ENCODE data around the gene KAZALD1.
A peak's percentile ranks its signal among the peaks of the same experiment; 100 is the strongest.

KAZALD1 gene

GRCh38 chr10:101044117-101044516 is 17.7 kb upstream of the KAZALD1 start:
- DNase-seq = no peak
- in situ Hi-C loops (cut with MboI; ENCODE audit: low pct_unique_long_range_greater_than_20kb, low sequenced_read_pairs) = no loop called here

- in situ Hi-C loops (cut with MboI; ENCODE audit: low pct_unique_long_range_greater_than_20kb, low sequenced_read_pairs) = no loop called here
- no peak for DNase-seq
Measured at GRCh38 chr10:101046332-101047238, 15.2 kb upstream of the KAZALD1 start.

- in situ Hi-C loops (cut with MboI; ENCODE audit: low pct_unique_long_range_greater_than_20kb, low sequenced_read_pairs) = no loop called here
- no peak for DNase-seq
Measured at GRCh38 chr10:101047268-101047667, 14.5 kb upstream of the KAZALD1 start.

GRCh38 chr10:101047961-101048892 is 13.6 kb upstream of the KAZALD1 start:
- in situ Hi-C loops (cut with MboI; ENCODE audit: low pct_unique_long_range_greater_than_20kb, low sequenced_read_pairs) = no loop called here

DNA sequence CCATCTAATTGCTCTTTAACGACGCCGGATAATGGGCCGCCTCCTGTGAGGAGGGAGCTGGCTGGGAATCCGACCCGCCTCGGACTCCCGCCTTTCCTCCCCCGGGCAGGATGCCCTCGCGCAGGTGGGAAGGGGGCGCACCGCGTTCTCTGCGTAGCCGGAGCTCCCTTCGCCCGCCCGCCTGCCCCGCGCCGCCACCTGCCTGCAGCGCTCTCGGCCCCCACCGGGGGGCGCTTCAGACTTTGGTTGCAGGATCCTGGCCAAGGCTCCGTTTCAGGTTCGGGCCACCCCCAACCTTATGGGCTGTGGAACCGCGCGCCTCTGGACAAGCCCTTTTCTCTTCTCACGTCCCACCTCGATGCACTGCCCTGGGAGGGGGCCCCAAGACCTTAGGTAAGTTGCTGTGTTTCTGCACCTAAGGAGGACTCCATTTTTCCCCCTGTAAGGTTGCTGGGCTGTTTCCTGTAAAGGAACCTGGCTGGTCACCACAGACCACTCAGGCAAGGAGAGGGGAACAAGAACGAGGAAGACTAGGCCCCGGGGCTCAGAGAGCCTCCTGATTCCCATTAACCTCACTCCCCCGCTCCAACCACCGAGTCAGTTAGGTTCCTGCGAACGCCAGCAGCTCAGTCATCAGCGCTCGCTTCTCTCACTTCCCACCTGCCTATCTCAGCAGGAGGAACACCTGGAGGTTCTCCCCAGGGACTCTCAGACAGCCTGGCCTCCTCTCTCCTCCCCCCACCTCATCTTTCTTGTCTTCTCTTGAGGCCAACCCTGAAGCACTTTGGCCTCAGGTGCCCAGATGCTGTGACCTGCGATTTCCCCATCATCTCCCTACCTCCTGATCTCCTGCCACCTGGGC is 11.3 kb upstream of the KAZALD1 start:
- in situ Hi-C loops (cut with MboI; ENCODE audit: low pct_unique_long_range_greater_than_20kb, low sequenced_read_pairs) = no loop called here
- peak; percentile 76 for DNase-seq

More at GRCh38 chr10:101047961-101048892, 13.6 kb upstream of the KAZALD1 start:
- DNase-seq = no peak

GRCh38 chr10:101052285-101052684 is 9.5 kb upstream of the KAZALD1 start:
- in situ Hi-C loops (cut with MboI; ENCODE audit: low pct_unique_long_range_greater_than_20kb, low sequenced_read_pairs) = no loop called here
- DNase-seq = no peak

DNA sequence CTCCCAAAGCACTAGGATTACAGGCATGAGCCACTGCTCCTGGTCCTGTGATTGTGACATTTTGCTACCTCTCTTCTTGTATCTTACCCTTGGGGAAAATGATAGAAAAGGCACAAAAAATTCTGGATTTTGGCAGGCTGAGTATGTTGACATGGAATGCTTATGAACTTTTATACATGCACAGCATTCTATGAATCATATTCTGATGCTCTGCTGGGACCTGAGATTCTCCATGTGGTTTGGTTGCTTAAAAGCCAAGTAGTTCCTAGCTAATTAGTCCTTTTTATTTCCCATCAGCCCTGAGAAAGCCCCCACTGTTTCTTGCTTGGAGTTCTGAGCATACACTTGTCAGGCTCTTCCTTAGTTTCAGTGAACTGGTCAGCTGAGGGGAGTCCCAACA is 8.3 kb upstream of the KAZALD1 start:
- DNase-seq = no peak
- in situ Hi-C loops (cut with MboI; ENCODE audit: low pct_unique_long_range_greater_than_20kb, low sequenced_read_pairs) = no loop called here

GRCh38 chr10:101054351-101054750 is 7.4 kb upstream of the KAZALD1 start:
- in situ Hi-C loops (cut with MboI; ENCODE audit: low pct_unique_long_range_greater_than_20kb, low sequenced_read_pairs) = no loop called here
- DNase-seq = peak; percentile 85

- in situ Hi-C loops (cut with MboI; ENCODE audit: low pct_unique_long_range_greater_than_20kb, low sequenced_read_pairs) = no loop called here
- no peak for DNase-seq
Measured at GRCh38 chr10:101054876-101055275, 6.9 kb upstream of the KAZALD1 start.

DNA sequence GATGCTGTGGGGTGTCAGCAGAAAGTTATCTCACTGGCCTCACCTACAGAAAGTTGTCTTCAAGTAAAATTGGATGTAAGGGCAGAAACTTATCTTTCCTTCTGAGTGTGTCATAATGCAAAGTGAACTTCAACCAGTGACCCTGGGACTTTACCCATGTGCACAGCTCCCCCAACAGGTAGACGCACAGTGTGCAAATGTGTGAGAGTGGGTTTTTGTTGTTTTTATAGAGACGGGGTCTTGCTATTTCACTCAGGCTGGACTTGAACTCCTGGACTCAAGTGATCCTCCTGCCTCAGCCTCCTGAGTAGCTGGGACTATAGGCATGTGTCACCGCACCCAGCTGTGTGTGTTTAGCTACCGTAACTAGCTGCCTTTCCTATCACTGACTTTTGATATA is 6.4 kb upstream of the KAZALD1 start:
- DNase-seq = peak; percentile 40
- in situ Hi-C loops (cut with MboI; ENCODE audit: low pct_unique_long_range_greater_than_20kb, low sequenced_read_pairs) = no loop called here

DNA sequence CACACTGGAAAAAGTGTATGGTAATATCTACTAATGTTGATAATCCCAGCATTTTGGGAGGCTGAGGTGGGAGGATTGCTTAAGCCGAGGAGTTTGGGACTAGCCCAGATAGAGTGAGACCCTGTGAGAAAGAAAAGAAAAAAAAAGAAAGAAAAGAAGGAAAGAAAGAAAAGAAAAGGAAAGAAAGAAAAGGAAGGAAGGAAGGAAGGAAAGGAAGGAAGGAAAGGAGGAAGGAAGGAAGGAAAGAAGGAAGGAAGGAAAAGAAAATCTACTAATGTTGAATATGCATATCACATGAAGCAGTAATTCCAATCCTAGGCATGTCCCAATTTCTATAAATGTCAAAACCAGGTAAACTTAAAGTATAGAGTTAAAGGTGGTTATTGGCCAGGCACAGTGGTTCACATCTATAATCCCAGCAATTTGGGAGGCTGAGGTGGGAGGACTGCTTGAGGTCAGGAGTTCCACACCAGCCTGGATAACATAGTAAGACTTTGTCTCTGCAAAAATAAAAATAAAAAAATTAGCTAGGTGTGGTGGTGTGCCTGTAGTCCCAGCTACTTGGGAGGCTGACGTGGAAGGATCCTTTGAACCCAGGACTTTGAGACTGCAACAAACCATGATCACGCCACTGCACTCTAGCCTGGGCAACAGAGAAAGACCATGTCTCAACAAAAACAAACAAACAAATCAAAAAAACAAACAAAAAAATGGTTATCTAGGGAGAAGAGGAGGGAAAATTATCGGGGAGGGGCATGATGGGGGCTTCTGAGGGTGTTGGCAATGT is 5.2 kb upstream of the KAZALD1 start:
- in situ Hi-C loops (cut with MboI; ENCODE audit: low pct_unique_long_range_greater_than_20kb, low sequenced_read_pairs) = no loop called here
- DNase-seq = no peak

DNA sequence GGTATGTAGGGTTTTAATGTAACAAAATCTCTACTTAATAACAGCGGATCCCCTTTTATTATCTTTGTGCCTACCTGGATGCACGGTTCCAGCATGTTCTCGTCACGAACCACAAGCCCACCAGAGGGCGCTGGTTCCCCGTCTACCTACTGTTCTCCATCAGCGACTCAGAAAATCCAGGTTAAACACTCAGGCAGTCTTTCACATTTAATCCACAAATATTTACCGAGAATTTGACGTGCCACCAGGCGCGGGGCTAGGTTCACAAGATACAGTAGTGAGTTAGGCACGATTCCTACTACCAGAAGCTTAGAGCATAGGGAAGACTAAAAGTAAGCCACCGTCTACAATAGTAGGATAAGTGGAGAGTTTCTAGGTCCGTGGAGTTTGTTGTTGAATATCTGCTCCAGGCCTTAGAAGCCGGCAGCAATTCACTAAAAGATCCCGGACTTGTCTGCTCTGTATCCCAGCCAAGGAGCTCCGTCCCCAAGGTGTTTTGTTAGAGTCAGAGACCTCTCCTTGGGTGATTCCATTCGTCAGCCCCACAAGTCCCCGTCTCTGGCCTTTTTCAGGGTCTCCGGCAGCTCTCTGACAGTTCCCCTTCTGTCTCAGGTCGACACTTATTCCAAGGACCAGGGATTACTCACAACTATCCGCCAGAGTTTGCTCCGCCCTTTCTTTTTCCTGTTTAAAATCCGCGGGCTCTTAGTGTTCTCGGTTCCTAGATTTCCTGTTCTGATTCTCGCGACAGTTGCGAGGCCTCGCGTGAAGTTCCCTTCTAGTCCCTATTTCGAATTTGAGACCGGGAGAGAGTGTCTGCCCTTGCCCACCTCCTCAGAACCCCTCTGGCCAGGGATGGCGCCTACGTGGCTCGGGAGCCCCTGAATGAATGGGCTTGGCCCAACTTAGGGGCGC is 1.5 kb upstream of the KAZALD1 start:
- in situ Hi-C loops (cut with MboI; ENCODE audit: low pct_unique_long_range_greater_than_20kb, low sequenced_read_pairs) = no loop called here

DNA sequence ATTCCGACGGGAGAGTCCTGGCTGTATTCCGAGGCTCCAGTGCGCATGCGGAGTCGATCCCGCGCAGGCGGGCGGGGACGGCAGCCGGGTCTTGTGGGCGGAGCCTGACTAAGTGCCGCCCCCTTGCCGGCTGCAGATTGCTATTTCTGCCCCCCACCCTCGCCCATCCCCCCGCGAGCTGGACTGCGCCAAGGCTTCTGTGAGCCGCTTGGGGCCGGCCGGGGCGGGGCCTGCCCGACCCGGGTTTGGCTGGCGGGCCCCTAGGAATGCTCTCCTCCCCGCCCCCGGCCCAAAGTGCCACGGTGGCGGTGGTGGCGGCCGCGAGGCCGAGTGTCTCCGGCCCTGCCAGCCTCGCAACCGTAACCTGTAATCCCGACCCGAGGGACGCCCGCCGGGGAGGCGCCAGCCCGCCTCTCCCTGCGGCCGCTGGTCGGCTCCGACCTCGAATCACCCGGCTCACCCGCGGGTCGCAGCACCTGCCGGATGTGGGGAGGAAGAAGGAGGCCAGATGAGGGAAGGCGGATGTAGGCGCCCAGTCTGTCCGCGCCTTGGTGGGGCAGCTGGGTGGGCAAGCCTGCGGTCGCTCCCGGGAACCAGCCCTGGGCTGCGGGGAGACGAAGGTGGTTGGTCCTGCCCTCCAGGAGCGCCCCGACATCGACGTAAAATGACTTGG is 702 bp upstream of the KAZALD1 start:
- in situ Hi-C loops (cut with MboI; ENCODE audit: low pct_unique_long_range_greater_than_20kb, low sequenced_read_pairs) = no loop called here

More for the DNA sequence above, 1.5 kb upstream of the KAZALD1 start:
- DNase-seq = peak; percentile 93

GRCh38 chr10:101062232-101063049 is 652 bp downstream of the KAZALD1 start:
- DNase-seq = peak; percentile 79
- in situ Hi-C loops (cut with MboI; ENCODE audit: low pct_unique_long_range_greater_than_20kb, low sequenced_read_pairs) = no loop called here

More for the DNA sequence above, 702 bp upstream of the KAZALD1 start:
- peak; percentile 97 for DNase-seq

DNA sequence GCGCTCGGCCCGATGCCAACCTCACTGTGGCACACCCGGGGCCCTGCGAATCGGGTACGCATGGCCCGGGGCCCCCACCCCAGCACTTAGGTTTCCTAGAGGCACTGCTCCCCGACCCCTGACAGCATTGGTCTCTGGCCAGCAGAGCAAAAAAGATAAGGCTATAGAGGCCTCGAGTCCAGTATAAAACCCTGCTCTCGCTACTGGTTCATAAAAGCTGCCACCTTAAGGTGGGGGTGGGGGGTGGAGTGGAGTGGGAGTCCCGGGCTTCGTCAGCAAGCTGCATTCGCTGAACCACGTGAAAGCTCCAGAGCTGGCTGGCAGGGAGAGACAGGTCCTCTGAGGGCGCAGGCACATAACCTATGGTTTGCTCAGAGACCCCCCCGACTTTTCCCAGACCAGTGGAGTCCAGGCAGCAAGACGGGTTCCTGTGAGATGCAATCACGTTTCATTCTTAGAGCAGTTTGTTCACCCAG is 1.3 kb downstream of the KAZALD1 start:
- no peak for DNase-seq
- in situ Hi-C loops (cut with MboI; ENCODE audit: low pct_unique_long_range_greater_than_20kb, low sequenced_read_pairs) = no loop called here

Measured in KBM-7 (cell line).